Upper lobe of left lung (tissue), 4 donors: ENCODE data around the gene CSF2RB.

Source experiments
- CTCF ChIP-seq, 6 experiments: fragments of 450-650 bp in 4 of 6; fragments of 200-600 bp in 2 of 6; sonication (generic) in 2 of 6; IDR thresholded peaks; one replicate each; pipeline ENCODE4 v1.5.1; 2016 to 2019; ENCODE audit warnings: antibody characterized with exemption in 6 of 6
- EP300 ChIP-seq, 4 donors: sonication (generic); formaldehyde crosslinking; IDR thresholded peaks; one replicate each; pipeline ENCODE4 v1.5.1; 2017; ENCODE audit warnings: antibody characterized with exemption in 4 of 4, control low read depth in 2 of 4
- POLR2A ChIP-seq, 4 donors: fragments of 450-650 bp; IDR thresholded peaks; one replicate each; pipeline ENCODE4 v1.5.1; 2016 to 2017; ENCODE audit warnings: antibody characterized with exemption in 4 of 4, mild to moderate bottlenecking in 2 of 4

- TF ChIP-seq CTCF (IDR thresholded peaks at IDR 0.05) (no peak), POLR2A (IDR thresholded peaks at IDR 0.05) (no peak), EP300 (IDR thresholded peaks at IDR 0.05) (no peak)
These were observed 12.2 kb downstream of the CSF2RB start for GRCh38 chr22:36925388-36926290.
